HepG2 (cell line): Measurements from ENCODE around the gene ANO1. TPM values are rescaled to one million over a fixed set of nuclear protein-coding genes. Genes with fewer than 3 reads are reported as not detected.

Source experiments
- BCL6 ChIP-seq: IDR thresholded peaks from 2 replicates; pipeline ENCODE4 v1.6.1; 2016; ENCODE audit warnings: missing genetic modification reagents, missing compliant biosample characterization
- CBX2 ChIP-seq, 2 experiments: fragments of 200-600 bp in 1 of 2; sonication (generic); formaldehyde crosslinking in 1 of 2; IDR thresholded peaks; 2 replicates each; pipeline versions ENCODE4 v1.7.0 to v1.8.1; 2018 to 2022; ENCODE audit warnings: low read depth in 2 of 2, low read length in 1 of 2, mild to moderate bottlenecking in 1 of 2, missing genetic modification reagents in 1 of 2
- CREB1 ChIP-seq, 2 experiments: fragments of 450-650 bp in 1 of 2; IDR thresholded peaks; 2 replicates each; pipeline ENCODE4 v1.6.1; 2016 to 2017; ENCODE audit warnings: control low read depth in 1 of 2, mild to moderate bottlenecking in 1 of 2, missing compliant biosample characterization in 1 of 2, missing genetic modification characterization in 1 of 2
- CREM ChIP-seq, 2 experiments: sonication (generic) in 1 of 2; formaldehyde crosslinking in 1 of 2; IDR thresholded peaks; 2 replicates each; pipeline versions ENCODE4 v1.4.0 to v1.6.1; 2016 to 2020; ENCODE audit warnings: antibody characterized with exemption in 1 of 2, mild to moderate bottlenecking in 1 of 2, missing genetic modification reagents in 1 of 2
- ELK4 ChIP-seq: sonication (generic); formaldehyde crosslinking; IDR thresholded peaks from 2 replicates; pipeline ENCODE4 v1.9.0; 2021; ENCODE audit warnings: missing genetic modification reagents, borderline replicate concordance
- HCFC1 ChIP-seq: fragments of 150-350 bp; IDR thresholded peaks from 2 replicates; pipeline ENCODE4 v1.6.1; 2014; ENCODE audit warnings: low read depth, low read length
- HIC2 ChIP-seq: sonication (generic); formaldehyde crosslinking; IDR thresholded peaks from 2 replicates; pipeline ENCODE4 v1.9.0; 2022; ENCODE audit warnings: low read depth, missing genetic modification reagents
- MAFF ChIP-seq: IDR thresholded peaks from 2 replicates; pipeline ENCODE4 v1.6.1; 2011; ENCODE audit warnings: low read depth, low read length, improper control_type of control experiment
- NR2C2 ChIP-seq: sonication (generic); formaldehyde crosslinking; IDR thresholded peaks from 2 replicates; pipeline ENCODE4 v1.4.0; 2020; ENCODE audit warnings: missing genetic modification reagents, mild to moderate bottlenecking, moderate library complexity, borderline replicate concordance
- PAX8 ChIP-seq: sonication (generic); formaldehyde crosslinking; IDR thresholded peaks from 2 replicates; pipeline ENCODE4 v1.8.0; 2022; ENCODE audit warnings: mild to moderate bottlenecking, missing genetic modification reagents, borderline replicate concordance
- PITX1 ChIP-seq: sonication (generic); formaldehyde crosslinking; IDR thresholded peaks from 2 replicates; pipeline ENCODE4 v1.5.1; 2020; ENCODE audit warnings: mild to moderate bottlenecking, missing genetic modification reagents
- PPARG ChIP-seq: conservative IDR thresholded peaks from 2 replicates; pipeline ENCODE4 v1.6.1; 2016; ENCODE audit warnings: missing biosample characterization, missing genetic modification reagents
- TBX2 ChIP-seq: sonication (generic); formaldehyde crosslinking; IDR thresholded peaks from 2 replicates; pipeline ENCODE4 v1.5.0; 2020; ENCODE audit warnings: missing genetic modification reagents, mild to moderate bottlenecking, borderline replicate concordance
- YY1 ChIP-seq: IDR thresholded peaks from 2 replicates; pipeline ENCODE4 v1.6.1; 2011; ENCODE audit warnings: low read length, low read depth, moderate library complexity, mild to moderate bottlenecking; ENCODE audit not compliant: insufficient read depth, insufficient replicate concordance
- ZBTB1 ChIP-seq: sonication (generic); formaldehyde crosslinking; IDR thresholded peaks from 2 replicates; pipeline ENCODE4 v1.4.0; 2020; ENCODE audit warnings: missing genetic modification reagents, borderline replicate concordance
- ZBTB38 ChIP-seq: sonication (generic); formaldehyde crosslinking; IDR thresholded peaks from 2 replicates; pipeline ENCODE4 v1.5.1; 2020; ENCODE audit warnings: mild to moderate bottlenecking, missing genetic modification reagents
- ZFP36 ChIP-seq: fragments of 150-350 bp; IDR thresholded peaks from 2 replicates; pipeline ENCODE4 v1.6.1; 2018; ENCODE audit warnings: borderline replicate concordance, low read length, low read depth; ENCODE audit not compliant: partially characterized antibody
- ZNF101 ChIP-seq: sonication (generic); formaldehyde crosslinking; IDR thresholded peaks from 2 replicates; pipeline ENCODE4 v1.4.0; 2020; ENCODE audit warnings: mild to moderate bottlenecking, low read depth, missing genetic modification reagents, borderline replicate concordance
- ZNF749 ChIP-seq: sonication (generic); formaldehyde crosslinking; IDR thresholded peaks from 2 replicates; pipeline ENCODE4 v1.8.0; 2022; ENCODE audit warnings: mild to moderate bottlenecking, missing genetic modification reagents, moderate library complexity, borderline replicate concordance
- polyA plus RNA-seq, 8 experiments: library from polyadenylated mRNA; depleted of rRNA in 3 of 8; stranded (reverse) in 7 of 8; unstranded in 1 of 8; fragments of >200 nt; fragmentation: Illumina TruSeq in 4 of 8; extraction: Trizol in 4 of 8; gene quantifications; 2 replicates each; pipeline versions ENCODE4 v1.2.1 to v1.2.3, GENCODE V29; 2011 to 2016; ENCODE audit warnings: low read depth in 4 of 8, missing spikeins in 1 of 8, mixed read lengths in 1 of 8; ENCODE audit not compliant: insufficient read depth in 1 of 8
- total RNA-seq, 5 experiments: library from RNA; depleted of rRNA; stranded (reverse); fragments of >200 nt; fragmentation: Illumina TruSeq; extraction: Trizol; gene quantifications; 2 replicates each; pipeline ENCODE4 v1.2.3, GENCODE V29; 2016; ENCODE audit warnings: low read depth in 1 of 5
- TF ChIP-seq, protein P1 (sequence below): IDR thresholded peaks from 2 replicates; pipeline ENCODE4 v1.6.1; 2016; ENCODE audit warnings: low read depth
- TF ChIP-seq, protein P2 (sequence below): sonication (generic); formaldehyde crosslinking; IDR thresholded peaks from 2 replicates; pipeline ENCODE4 v1.4.0; 2020; ENCODE audit warnings: missing genetic modification reagents

ANO1 gene
- total and polyA plus RNA-seq, 2 of the 13 experiments (the other 11 are each of a cell fraction or from before 2014, with no cell fraction given) = not detected

GRCh38 chr11:70202920-70203750 lies 125.0 kb downstream of the ANO1 start, which contains the start of gene FADD (continued):
- TF ChIP-seq HIC2 (no peak), ZBTB38 (peak; percentile 14; the same call in 1 of the 2 replicates), TBX2 (CRISPR knock-in tag) (peak; percentile 67), PITX1 (CRISPR knock-in tag) (0 out of 2 replicates have a peak, but pooled peaks have one; percentile 27), ZNF101 (CRISPR knock-in tag) (no peak), MAFF (no peak), BCL6 (CRISPR knock-in tag) (no peak), CREB1 (IDR thresholded peaks at IDR 0.05) (no peak), CREB1 (CRISPR knock-in tag; IDR thresholded peaks at IDR 0.05) (peak; percentile 49; the same call in 1 of the 2 replicates), YY1 (peak; percentile 60), PPARG (CRISPR knock-in tag) (0 out of 2 replicates have a peak, but pooled peaks have one; percentile 11), ELK4 (no peak), NR2C2 (CRISPR knock-in tag) (0 out of 2 replicates have a peak, but pooled peaks have one; percentile 44), HCFC1 (peak; percentile 62; the same call in 1 of the 2 replicates), CBX2 (IDR thresholded peaks at IDR 0.05; ENCODE audit: low read depth, low read length) (no peak), CBX2 (CRISPR knock-in tag; IDR thresholded peaks at IDR 0.05; ENCODE audit: low read depth) (no peak), ZBTB1 (no peak), ZFP36 (no peak), ZNF749 (CRISPR knock-in tag) (0 out of 2 replicates have a peak, but pooled peaks have one; percentile 17), PAX8 (CRISPR knock-in tag) (no peak), CREM (IDR thresholded peaks at IDR 0.05) (peak; percentile 11; the same call in 1 of the 2 replicates), CREM (CRISPR knock-in tag; IDR thresholded peaks at IDR 0.05) (no peak)
- TF ChIP-seq, protein P1, sequence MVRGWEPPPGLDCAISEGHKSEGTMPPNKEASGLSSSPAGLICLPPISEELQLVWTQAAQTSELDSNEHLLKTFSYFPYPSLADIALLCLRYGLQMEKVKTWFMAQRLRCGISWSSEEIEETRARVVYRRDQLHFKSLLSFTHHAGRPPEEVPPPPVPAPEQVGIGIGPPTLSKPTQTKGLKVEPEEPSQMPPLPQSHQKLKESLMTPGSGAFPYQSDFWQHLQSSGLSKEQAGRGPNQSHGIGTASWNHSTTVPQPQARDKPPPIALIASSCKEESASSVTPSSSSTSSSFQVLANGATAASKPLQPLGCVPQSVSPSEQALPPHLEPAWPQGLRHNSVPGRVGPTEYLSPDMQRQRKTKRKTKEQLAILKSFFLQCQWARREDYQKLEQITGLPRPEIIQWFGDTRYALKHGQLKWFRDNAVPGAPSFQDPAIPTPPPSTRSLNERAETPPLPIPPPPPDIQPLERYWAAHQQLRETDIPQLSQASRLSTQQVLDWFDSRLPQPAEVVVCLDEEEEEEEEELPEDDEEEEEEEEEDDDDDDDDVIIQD (CRISPR knock-in tag) = no peak
- TF ChIP-seq, protein P2, sequence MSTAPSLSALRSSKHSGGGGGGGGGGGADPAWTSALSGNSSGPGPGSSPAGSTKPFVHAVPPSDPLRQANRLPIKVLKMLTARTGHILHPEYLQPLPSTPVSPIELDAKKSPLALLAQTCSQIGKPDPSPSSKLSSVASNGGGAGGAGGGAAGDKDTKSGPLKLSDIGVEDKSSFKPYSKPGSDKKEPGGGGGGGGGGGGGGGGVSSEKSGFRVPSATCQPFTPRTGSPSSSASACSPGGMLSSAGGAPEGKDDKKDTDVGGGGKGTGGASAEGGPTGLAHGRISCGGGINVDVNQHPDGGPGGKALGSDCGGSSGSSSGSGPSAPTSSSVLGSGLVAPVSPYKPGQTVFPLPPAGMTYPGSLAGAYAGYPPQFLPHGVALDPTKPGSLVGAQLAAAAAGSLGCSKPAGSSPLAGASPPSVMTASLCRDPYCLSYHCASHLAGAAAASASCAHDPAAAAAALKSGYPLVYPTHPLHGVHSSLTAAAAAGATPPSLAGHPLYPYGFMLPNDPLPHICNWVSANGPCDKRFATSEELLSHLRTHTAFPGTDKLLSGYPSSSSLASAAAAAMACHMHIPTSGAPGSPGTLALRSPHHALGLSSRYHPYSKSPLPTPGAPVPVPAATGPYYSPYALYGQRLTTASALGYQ (CRISPR knock-in tag) = 0 out of 2 replicates have a peak, but pooled peaks have one; percentile 22
